ENCODE data around the gene COMMD4. TPM values are rescaled to one million over a fixed set of nuclear protein-coding genes. Genes with fewer than 3 reads are reported as not detected.
A peak's percentile ranks its signal among the peaks of the same experiment; 100 is the strongest.

Gene COMMD4
- total and polyA plus RNA-seq, 2 of the 8 experiments (the other 6 are each of a cell fraction or from before 2014, with no cell fraction given): 131 to 236 TPM

DNA sequence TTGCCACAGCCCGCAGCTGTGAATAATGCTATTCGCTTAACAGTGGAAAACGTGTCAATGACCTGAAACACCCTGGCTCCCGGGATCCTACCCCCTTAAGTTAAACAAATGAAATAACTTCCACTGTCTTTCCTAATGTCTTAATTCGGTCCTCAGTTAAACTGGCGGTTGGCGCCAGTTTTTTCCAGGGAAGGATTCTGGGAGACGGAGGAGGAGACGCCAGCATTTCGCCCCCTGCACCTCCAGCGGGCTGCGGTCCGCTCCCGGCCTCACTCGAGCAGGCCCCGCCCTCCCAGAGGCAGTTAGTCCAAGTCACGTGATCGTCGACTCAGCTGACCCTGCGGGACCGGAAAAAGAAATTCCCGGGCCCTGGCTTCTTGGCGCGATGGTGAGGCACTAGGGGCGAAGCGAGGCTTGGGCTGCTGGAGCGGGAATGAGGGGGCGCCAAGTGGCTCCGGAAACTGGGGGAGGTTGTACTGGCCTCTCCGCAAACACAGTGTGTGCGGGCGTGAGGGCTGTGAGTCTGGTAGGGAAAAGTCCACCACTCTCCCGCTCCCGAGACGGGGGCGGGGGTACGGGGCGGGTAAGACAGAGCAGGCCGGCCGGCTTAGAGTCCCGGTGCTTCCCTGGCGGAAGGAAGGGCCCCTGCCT lies at the start of gene COMMD4 (continued):
- TF ChIP-seq SAP30 (IDR thresholded peaks at IDR 0.05; ENCODE audit: insufficient read depth, insufficient replicate concordance, low read length) (peak; percentile 86), EZH2 (IDR thresholded peaks at IDR 0.05; ENCODE audit: low read depth, low read length, severe bottlenecking) (no peak), RBBP5 (IDR thresholded peaks at IDR 0.05; ENCODE audit: borderline replicate concordance, low read depth, low read length) (0 out of 2 replicates have a peak, but pooled peaks have one; percentile 55), POU5F1 (IDR thresholded peaks at IDR 0.05; ENCODE audit: low read depth, low read length) (no peak), CBX5 (IDR thresholded peaks at IDR 0.05; ENCODE audit: low read depth, low read length) (no peak), TBP (IDR thresholded peaks at IDR 0.05; ENCODE audit: low read depth, low read length) (peak; percentile 65; the same call in 1 of the 2 replicates), YY1 (IDR thresholded peaks at IDR 0.05; ENCODE audit: low read depth, low read length) (peak; percentile 55; the same call in 1 of the 2 replicates), SIN3A (conservative IDR thresholded peaks at IDR 0.05 in 1 of 2, IDR thresholded peaks at IDR 0.05 in 1 of 2; ENCODE audit: low read depth in 1 of 2, low read length in 2 of 2) (peak; percentile 96 to 98; a peak in 3 of 4 replicates), GABPA (IDR thresholded peaks at IDR 0.05; ENCODE audit: borderline replicate concordance, insufficient read depth, low read length) (no peak), KDM5A (IDR thresholded peaks at IDR 0.05; ENCODE audit: low read length) (peak; percentile 89), BRCA1 (IDR thresholded peaks at IDR 0.05; ENCODE audit: low read depth, low read length) (no peak), RFX5 (IDR thresholded peaks at IDR 0.05; ENCODE audit: borderline replicate concordance, low read depth, low read length) (no peak), FOSL1 (IDR thresholded peaks at IDR 0.05; ENCODE audit: insufficient read depth, low read depth, low read length) (no peak), NRF1 (IDR thresholded peaks at IDR 0.05; ENCODE audit: low read depth, low read length) (no peak), SRF (IDR thresholded peaks at IDR 0.05; ENCODE audit: low read depth, low read length) (no peak), TCF12 (IDR thresholded peaks at IDR 0.05; ENCODE audit: low read depth, low read length) (0 out of 2 replicates have a peak, but pooled peaks have one; percentile 8), RXRA (IDR thresholded peaks at IDR 0.05; ENCODE audit: insufficient read depth, low read depth, low read length) (no peak)
- TF ChIP-seq, protein P1, sequence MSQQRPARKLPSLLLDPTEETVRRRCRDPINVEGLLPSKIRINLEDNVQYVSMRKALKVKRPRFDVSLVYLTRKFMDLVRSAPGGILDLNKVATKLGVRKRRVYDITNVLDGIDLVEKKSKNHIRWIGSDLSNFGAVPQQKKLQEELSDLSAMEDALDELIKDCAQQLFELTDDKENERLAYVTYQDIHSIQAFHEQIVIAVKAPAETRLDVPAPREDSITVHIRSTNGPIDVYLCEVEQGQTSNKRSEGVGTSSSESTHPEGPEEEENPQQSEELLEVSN (IDR thresholded peaks at IDR 0.05): peak; percentile 92; the same call in 1 of the 2 replicates
- TF ChIP-seq, protein P2, sequence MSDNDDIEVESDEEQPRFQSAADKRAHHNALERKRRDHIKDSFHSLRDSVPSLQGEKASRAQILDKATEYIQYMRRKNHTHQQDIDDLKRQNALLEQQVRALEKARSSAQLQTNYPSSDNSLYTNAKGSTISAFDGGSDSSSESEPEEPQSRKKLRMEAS (IDR thresholded peaks at IDR 0.05): peak; percentile 77
- TF ChIP-seq, protein P3, sequence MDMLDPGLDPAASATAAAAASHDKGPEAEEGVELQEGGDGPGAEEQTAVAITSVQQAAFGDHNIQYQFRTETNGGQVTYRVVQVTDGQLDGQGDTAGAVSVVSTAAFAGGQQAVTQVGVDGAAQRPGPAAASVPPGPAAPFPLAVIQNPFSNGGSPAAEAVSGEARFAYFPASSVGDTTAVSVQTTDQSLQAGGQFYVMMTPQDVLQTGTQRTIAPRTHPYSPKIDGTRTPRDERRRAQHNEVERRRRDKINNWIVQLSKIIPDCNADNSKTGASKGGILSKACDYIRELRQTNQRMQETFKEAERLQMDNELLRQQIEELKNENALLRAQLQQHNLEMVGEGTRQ (IDR thresholded peaks at IDR 0.05; ENCODE audit: low read length): peak; percentile 99
